ENCODE data around the gene CLCNKB.

CLCNKB gene

DNA sequence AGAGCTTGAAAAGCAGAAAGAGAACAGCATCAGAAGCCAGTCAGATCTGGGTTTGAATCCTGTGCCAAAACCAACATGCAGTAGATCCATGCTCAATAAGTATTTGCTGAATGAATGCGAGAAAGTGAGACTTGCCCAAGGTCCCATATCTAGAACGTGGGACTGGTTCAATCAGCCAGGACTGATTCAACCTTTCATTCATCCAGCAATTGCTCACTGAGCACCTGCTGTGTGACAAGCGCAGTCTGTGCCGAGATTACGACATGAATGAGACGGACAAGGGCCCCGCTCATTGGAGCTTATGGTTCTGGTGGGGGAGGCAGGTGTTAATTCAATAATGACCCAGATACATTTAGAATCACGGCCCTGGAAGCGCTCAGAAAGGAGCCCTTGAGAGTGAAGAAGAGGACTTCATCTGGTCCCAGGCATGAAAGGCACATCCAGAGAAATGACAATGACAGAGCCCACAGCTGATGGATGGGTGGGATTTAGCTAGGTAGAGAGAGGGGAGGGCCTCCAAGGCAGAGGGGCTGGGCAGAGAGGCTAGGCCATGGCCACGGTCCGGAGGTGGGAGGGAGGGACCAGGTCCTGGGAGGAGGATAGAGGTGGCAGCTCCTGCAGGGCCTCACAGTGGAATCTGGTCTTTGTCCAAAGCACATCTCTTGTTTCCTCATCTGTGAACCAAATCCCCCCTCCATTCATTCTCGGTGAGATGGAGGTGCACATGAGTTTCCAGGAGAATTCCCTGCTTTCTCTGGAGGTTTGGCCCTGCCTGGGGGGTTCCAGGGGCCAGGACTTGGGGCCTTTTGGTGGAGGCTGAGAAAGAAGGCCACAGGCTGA is 34.0 kb downstream of the CLCNKB start:
- DNase-seq: no peak

DNA sequence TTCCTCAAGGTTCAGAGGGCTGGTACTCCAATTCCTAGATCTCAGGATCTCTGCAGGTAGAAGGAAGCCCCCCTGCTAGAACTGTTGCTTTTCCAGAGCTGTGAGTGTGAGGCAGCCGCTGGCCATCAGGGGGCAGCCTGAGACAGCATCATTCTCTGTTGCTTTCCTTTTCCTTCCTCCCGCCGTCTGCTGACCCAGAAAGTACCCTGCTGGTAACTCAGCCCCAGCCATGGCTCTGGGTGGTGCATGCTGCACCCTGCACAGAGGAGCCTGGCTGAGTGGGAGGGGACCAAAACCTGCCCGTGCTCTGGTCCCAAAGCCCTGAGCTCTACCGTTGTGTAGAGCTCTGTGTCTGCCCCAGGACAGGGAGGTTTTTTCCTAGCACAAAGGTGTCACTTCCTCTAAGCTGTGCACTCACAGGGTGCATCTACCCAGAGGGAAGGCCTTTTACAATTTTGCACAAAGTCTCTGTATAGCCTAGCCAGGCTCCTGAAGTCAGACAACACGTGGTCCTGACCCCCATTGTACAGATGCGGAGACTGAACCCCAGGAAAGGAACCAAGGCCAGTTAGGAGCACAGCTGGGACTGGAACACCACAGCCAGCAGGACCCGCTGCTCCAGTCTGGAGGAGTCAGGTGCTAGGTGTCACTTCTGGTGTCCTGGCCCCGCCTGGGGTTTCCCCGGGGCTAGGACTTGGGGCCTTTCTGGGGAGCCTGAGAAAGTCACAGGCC is 35.5 kb downstream of the CLCNKB start:
- DNase-seq: peak; percentile 35

DNA sequence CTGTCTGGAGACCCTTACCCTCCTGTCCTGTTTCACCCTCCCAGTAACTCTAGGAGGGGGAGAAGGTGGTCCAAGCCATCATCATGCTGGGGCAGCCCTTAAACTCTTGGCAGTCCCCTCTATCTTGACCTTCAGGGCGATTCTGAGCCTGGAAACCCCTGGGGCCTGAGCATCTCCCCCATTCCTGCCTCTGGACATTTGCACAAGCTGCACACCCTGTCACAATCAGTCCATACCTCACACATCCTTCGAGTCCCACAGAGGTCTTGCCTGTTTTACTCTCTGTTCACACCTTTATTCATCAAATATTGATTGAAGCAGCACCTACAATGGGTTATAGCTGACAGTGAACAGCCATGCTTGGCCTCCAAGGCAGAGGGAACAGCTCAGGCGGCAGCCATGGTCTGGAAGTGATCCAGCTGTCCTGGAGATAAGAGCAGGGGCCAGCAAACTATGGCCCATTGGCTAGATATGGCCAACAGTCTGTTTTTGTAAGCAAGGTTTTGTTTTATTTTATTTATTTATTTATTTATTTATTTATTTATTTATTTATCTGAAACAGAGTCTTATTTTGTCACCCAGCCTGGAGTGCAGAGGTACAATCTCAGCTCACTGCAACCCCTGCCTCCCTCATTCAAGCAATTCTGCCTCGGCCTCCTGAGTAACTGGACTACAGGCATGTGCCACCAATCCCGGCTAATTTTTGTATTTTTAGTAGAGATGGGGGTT is 37.0 kb downstream of the CLCNKB start:
- no peak for DNase-seq

DNA sequence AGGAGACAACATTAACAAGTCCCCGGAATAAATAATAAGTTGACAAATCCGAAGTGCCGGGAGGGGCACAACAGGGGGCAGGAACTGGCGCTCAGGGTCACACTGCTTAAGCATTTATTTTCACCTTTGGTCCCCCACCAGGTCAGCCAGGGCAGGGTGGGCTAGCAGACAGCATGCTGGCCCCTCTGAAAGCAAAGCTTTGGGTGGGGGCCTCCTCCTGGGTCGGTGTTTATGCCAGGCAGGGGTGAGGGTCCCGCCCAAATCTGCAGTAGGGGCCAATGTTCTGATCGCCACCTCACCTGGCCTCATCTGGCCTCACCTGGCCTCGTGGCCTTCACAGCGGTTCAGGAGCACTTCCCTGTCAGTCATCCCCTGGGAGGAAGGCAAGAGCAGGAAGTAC is 38.1 kb downstream of the CLCNKB start:
- DNase-seq: no peak

DNA sequence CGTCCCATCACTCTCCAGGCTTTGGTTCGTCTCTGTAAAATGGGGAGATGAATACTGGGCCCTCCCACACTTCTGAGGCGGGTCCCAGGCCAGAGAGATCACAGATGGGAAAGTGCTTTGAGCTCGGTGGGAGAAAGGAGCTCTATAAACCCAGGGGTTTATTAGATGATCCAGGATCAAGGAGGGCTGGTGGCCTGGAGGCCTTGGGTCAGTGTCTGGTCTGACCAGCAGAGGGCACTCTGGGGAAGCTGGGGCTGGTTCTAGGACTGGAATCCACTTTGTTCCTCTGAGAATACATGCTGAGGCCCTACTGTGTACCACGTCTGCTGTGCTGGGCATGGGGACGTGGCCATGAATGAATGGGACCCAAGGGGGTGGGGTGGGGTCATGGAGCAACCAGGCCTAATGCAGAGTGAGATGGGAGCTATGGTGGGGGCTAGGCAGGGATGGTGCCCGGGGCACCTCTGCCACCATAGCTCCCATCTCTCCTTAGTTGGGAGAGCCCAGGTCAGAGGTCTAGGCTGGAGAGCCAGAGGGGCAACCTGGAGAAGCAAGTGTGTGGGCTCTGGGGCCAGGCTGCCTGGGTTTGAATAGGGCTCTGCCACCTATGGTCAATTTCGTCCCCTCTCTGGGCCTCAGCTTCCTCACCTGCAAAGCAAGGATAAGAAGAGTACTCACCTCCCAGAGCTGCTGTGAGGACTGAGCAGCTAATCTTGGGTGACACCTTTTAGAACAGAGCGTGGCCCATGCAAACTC is 38.9 kb downstream of the CLCNKB start:
- DNase-seq: no peak

DNA sequence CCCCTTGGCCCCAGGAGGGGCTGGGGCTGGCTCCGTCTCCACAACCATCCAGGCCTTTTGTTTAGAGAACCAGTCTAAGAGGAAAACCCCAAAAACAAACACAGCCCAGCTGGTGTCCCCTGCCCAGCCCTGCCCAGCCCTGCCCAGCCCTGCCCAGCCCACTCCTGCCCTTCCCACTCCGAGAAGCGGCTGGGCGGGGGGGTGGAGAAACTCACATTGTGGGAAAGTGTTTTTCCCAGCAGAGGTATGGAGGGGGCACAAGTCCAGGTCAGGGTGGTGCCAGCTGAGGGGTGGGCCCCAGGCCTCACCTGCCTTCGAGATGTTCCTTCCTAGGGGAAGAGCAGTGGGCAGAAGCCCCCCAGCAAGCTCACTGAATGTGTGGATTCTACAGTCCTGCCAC is 39.9 kb downstream of the CLCNKB start:
- DNase-seq: no peak

DNA sequence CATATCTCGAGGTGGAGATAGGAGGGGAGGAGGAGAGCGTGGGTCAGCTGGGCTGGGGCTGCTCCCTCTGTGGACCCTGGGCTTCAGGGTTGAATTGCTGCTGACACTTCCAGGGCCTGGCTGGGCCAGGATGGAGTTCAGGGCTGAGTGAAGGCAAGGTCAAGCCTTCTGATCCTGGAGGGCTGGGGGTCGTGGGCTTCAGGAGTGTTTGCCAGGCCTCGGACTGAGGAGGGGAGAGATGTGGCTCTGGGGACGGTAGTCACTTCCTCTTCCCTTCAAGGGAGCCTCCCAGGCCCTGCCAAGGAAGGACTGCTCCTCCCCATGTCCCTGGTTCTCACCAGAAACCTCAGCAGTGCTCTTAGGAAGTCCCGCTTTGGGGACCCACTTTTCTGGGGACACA is 41.9 kb downstream of the CLCNKB start:
- no peak for DNase-seq

DNA sequence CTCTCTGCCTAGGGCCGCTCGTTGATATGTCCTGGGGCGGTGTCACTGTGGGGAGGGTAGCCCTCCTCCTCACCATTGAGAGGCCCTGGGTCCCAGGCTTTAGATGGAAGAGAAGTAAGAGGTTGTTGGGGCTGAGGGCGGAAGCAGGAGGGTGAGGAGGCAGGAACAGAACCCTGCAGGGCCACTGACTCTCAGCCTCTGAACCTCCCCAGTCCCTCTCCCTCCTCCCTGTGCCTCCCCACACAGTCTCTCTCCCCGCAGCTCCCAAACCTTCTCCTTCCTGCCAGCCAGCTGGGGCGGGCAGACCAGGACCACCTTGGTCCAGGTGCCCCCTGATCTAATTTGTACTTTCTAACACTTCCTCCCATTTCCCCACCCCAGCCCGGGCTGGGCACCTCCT is 44.2 kb downstream of the CLCNKB start:
- DNase-seq: no peak

DNA sequence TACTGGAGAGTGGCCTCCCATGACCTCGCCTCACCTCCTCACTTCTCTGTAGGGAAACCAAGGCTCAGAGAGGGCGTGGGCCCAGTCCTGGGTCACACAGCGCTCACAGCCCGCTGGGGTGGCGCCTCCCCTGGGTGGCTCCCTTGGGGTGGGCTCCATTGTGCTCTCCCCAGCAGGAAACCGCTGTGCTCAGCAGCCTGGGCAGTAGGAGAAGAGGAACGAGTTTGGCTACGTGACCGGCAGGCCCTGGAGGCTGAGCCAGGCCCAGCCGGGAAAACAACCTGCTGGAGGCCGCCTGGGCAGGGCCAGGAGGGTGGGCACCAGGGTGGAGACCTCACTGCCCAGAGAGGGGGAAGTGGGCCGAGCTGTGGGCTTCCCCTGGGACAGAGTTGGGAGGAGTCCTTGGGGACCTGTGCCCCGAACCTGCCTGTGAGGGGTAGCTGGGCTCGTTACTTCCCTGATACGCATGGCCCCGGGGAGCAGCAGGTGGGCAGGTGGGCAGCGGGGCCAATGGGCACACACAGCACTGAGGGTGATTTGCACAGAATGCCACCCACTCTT is 44.8 kb downstream of the CLCNKB start:
- DNase-seq: no peak

DNA sequence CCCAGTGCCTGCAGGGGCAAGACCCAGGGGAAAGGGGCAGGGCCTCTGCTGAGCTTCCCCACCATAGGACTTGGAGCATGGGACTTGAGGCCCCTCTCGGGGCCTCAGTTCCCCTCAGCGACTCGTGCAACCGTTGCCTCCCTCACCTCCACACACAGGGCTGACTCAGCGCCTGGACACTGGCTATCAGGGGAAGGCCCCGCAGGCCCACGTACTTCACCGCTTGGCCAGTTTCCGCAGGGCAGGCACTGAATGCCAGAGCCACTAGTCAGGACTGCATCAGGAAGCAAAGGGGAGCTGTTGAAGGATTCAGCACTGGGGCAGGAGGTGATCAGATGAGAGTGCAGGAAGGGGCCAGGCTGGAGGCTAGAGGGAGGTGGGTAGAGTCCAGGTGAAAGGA is 45.4 kb downstream of the CLCNKB start:
- DNase-seq: no peak

DNA sequence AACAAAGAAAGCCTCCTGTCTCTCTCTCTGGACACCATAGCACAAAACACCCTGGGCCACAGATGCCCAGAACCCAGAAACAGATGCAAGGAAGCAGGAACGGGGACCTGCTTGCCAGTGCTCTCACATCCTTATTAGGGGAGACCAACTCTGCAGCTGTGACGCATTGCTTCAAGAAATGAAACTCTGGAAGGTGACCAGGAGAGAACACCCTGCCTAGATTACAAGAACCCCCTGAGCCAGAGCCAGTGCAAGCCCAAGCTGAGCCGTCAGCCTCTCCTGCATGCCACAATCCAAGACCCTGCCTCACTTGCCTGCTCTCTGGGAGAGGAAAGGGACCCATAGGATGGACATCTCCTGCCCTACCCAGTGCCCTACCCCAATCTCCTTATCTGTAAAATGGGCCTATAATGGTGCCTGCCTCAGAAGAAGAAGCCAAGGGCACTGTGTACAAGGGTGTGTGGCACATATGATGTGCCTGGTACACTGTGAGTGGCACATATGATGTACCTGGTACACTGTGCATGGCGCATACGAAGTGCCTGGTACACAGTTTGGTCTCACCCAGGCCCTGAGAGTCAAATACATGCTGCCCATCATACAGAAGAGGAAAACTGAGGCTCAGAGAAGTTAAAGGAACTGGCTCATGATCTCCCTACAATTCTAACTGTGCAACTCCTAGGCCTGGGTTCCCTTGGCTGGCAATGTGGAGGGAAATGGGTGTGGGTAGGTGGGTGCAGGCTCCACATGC is 46.7 kb downstream of the CLCNKB start:
- DNase-seq: no peak

DNA sequence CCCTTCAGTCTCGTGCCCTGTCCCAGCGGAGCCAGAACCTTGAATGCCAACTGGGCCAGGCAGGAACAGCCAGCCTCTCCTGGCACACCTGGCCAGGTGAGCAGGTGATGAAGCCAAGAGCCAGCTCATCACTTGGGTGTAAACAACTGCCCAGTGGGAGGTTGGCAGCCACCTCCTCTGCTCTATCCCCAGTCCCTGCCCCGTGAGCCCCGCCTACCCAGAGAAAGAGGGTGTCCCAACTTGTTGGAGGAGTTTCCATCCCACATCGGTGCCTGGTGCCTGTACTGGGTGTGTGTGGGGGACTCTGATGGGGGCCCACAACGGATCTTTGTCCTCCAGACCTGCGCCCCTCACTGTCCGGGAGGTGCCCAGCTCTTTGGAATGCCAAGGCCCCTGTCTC is 47.7 kb downstream of the CLCNKB start:
- DNase-seq: no peak

DNA sequence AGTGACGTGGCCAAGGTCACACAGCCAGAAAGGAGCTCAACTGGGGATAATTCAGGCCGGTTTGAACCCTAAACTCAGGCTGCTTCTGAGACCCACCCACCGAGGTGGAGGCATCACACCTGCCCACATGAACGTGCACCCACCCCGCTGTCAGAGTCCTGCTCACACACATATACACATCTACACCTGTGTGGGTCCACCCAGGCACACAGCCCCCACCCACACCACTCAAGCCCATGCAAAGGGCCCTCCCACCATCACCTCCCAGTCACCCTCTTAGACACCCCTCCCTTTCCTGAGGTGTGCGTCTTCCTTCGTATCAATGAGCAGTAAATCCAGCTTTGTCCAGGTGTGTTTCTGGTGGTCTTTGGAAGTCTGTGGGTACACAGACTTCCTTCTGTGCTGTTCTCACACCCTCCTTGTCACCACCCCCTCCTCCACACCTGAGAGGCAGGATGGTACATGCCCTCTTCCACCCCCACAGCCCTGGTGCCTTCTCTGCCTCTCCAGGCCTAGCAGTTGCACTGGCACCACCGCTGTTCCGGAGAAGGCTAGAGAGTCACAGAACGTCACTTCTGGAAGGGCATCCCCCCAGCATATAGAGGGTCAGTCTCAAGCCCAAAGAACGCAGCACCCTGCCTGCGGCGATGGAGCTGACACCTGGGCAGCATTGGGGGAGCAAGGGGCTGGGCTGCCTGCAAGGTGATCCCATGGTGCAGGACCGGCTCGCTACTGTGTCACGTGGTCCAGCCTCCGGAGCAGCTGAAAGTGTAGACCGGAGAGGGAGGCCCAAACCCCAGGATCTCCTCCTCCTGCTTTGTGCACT is 48.7 kb downstream of the CLCNKB start:
- DNase-seq: no peak

DNA sequence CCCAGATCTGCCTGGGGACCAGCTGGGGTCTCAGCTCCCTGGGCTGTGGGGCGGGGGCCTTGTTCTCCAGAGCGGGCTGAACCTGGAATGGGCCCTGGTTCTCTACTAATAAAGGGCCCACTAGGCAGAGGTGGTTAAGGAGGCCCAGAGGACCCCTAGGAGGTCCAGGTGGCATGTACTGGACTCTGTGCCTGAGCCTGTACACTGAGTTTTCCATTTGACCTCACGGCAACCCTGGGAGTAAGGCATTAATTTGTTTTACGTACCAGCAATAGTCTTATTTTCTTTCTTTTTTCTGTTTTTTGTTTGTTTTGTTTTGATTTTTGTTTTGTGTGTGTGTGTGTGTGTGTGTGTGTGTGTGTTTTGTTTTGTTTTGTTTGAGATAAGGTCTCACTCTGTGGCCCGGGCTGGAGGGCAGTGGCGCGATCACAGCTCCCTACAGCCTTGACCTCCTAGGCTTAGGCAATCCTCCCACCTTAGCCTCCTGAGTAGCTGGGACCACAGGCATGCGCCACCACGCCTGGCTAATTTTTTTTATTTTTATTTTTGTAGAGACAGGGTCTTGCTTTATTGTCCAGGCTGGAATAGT is 49.4 kb downstream of the CLCNKB start:
- no peak for DNase-seq

DNA sequence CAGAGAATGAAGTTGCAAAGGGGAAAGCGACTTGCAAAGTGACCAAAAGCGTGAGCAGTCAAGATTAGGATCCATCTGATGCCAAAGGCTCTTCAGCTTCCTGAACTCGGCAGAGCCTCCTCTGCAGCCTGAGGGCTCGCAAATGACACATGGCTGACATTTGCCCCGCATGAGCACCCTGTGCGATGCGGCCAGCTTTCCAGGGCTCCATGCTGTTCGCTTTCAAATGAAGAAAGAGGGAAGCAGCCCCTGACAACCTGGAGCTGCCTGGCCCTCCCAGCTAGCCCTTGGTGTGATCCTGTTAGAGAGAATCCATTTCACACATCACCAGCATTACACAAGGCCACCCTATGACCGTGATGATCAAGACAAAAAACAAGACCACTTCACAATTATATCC is 50.0 kb downstream of the CLCNKB start:
- no peak for DNase-seq

DNA sequence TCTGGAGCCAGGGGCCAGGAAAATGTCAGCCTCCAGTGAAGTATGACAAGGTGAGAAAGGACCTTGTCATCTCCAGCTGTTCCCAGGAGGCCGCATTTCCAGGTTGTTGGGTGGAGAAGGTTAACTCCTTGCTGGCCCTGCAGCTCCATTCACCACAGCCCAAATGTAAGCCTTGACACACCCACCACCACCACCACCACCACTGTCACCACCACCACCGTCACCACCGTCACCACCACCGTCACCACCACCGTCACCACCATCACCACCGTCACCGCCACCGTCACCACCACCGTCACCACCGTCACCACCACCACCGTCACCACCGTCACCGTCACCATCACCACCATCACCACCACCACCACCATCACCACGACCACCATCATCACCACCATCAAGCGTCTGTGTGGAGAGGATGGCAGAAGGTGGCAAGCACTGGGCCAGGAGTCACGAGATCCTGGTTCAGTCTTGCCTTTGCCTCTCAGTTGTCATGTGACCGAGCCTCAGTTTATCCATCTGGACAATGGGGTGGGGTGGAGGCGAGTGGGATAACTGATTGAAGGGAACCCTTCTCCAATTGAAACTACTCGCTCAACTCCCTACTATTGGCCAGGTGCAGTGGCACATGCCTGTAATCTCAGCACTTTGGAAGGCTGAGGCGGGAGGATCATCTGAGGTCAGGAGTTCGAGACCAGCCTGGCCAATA is 51.0 kb downstream of the CLCNKB start:
- DNase-seq: no peak

DNA sequence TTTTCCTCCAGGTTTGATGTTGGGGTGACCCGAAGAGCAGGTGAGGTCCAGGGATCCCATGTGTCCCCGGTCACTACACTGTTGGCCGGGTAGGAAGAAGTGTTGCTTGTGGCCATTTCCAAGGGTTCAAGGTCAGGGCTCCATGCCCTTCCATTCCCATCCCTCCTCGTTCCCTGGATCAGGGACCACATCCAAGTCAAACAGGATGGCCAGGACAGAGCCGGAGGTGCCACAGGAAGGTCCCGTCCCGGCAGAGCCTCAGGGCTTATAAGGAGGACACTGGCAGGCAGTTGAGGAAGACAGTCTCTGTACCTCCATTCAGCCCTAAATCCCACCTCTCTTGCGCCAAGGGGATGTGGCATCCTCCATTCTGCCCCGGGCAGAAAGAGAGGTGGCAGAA is 51.9 kb downstream of the CLCNKB start:
- DNase-seq: no peak

DNA sequence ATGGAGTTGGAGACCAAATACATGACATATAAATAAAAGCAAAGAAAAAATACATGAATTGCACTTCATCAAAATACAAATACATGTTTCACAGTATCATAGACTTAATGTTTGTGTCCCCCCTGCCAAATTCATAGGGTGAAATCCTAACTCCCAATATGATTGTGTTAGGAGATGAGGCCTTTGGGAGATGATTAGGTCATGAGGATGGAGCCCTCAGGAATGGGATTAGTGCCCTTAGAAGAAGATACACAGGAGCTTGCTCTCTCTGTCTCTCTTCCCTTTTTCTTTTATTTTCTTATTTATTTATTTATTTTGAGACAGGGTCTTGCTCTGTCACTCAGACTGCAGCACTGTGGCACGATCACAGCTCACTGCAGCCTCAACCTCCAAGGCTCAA is 55.8 kb downstream of the CLCNKB start:
- DNase-seq: no peak

DNA sequence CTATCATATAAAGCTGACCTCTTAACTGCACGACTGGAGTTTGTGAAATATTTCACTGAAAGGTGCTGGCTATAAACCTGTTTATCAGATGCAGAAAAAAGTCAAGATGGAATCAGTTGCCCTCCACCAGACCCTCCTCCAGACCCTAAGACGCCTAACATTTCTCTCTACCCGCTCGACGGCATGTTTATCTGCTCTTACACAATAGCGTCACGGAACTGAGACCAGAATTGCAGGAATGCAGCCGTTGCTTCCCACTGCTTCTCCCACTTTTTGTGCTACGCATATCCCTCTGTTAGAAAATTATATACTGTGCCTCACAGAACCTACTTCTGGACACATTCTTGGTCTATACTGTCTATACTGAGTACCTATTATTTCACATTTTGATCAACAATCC is 58.0 kb downstream of the CLCNKB start:
- DNase-seq: no peak

All from NCI-H2107 (cell line).